ENCODE results near the gene DAND5.
"Not testable (repeated sequence)": the region's sequence is repeated elsewhere in the genome, so short reads cannot be mapped to it uniquely, and the experiment has no call there.

The DAND5 gene

DNA sequence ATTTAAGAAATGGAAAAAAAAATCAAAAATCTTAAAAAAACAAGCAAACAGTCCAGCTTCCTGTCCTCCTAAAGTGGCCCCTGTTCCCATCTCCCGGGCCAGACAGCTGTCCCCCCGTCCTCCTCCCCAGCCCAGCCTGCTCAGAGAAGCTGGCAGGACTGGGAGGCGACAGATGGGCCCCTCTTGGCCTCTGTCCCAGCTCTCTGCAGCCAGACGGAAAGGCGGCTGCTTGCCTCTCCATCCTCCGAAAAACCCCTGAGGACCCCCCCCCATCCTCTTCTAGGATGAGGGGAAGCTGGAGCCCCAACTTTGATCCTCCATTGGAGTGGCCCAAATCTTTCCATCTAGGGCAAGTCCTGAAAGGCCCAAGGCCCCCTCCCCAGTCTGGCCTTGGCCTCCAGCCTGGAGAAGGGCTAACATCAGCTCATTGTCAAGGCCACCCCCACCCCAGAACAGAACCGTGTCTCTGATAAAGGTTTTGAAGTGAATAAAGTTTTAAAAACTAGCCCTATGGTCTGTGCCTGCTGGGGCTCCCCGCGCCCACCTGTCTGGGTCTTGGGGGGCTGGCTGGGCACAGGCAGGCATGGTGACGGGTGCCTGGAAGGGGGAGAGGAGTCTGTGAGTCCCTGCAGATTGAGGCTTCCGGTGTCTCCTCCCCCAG is 16.1 kb upstream of the DAND5 start:
- 0 out of 2 replicates have a peak, but pooled peaks cover 5% of the 10 kb centered on the region for H3K36me3 ChIP-seq (ENCODE audit: insufficient read depth)
- no peak overlapping the region for H3K4me3 ChIP-seq (IDR thresholded peaks at IDR 0.05; ENCODE audit: insufficient read depth, low read depth, low read length)
- no peaks in the 10 kb centered on the region for H3K79me2 ChIP-seq (ENCODE audit: insufficient read depth, low read depth)
- no peaks in the 10 kb centered on the region for H3K27me3 ChIP-seq (ENCODE audit: insufficient read depth, low read depth)
- H4K20me1 ChIP-seq (ENCODE audit: insufficient read depth): no peaks in the 10 kb centered on the region
- no peak overlapping the region for H2AFZ ChIP-seq (ENCODE audit: low read depth)
- TF ChIP-seq, protein P1, sequence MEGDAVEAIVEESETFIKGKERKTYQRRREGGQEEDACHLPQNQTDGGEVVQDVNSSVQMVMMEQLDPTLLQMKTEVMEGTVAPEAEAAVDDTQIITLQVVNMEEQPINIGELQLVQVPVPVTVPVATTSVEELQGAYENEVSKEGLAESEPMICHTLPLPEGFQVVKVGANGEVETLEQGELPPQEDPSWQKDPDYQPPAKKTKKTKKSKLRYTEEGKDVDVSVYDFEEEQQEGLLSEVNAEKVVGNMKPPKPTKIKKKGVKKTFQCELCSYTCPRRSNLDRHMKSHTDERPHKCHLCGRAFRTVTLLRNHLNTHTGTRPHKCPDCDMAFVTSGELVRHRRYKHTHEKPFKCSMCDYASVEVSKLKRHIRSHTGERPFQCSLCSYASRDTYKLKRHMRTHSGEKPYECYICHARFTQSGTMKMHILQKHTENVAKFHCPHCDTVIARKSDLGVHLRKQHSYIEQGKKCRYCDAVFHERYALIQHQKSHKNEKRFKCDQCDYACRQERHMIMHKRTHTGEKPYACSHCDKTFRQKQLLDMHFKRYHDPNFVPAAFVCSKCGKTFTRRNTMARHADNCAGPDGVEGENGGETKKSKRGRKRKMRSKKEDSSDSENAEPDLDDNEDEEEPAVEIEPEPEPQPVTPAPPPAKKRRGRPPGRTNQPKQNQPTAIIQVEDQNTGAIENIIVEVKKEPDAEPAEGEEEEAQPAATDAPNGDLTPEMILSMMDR (conservative IDR thresholded peaks at IDR 0.05; ENCODE audit: low read depth, low read length): no peak
- no peak overlapping the region for H3K4me2 ChIP-seq
- peaks cover 4% of the 10 kb centered on the region for H3K4me1 ChIP-seq (ENCODE audit: low read depth, poor library complexity, severe bottlenecking)
- no peak overlapping the region for H3K27ac ChIP-seq
- no peak overlapping the region for H3K9ac ChIP-seq

DNA sequence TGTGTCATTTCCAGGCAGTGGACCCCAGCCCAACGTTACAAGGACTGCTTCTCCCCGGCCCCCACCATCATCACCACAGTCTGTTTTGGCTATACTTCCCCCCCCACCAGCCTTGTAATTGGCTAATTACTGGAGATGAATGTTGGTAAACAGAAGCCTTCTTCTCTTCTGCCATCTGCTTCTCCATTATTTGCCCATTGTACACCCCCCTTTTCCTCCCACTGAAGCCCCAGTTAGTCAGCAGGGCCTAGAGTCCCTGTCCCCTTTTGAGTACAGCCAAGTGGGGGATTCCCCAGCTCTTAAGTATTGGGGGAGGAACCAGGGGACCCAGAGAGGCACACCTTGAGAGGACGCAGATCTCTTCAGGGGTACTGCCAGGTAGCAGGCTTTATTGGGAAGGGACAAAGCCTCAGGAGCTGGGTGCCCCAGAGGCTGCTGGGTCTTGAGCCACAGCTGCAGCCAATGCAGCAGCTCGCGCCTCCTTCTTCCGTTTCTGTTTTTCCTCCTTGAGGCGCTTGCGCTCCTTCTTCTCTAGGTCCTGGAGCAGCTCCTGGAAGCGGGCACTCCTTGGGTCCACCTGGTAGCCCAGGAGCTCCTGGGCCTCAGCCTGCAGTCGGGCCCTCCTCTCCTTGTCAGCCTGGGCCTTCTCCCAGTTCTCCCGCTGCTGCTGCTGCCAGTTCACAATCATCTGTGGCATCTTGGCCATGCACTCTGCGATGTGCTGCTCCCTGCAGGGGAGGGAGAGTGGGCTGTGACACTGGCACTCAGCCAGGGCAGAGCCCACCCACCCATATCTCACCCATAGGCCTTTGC is 15.4 kb upstream of the DAND5 start:
- Histone ChIP-seq H2AFZ (ENCODE audit: low read depth) (no peak overlapping the region), H3K27ac (no peak overlapping the region), H3K4me3 (IDR thresholded peaks at IDR 0.05; ENCODE audit: insufficient read depth, low read depth, low read length) (no peak overlapping the region), H3K9ac (no peak overlapping the region), H3K36me3 (ENCODE audit: insufficient read depth) (no peaks in the 10 kb centered on the region), H4K20me1 (ENCODE audit: insufficient read depth) (no peaks in the 10 kb centered on the region), H3K27me3 (ENCODE audit: insufficient read depth, low read depth) (no peaks in the 10 kb centered on the region), H3K4me2 (no peak overlapping the region), H3K79me2 (ENCODE audit: insufficient read depth, low read depth) (no peaks in the 10 kb centered on the region), H3K4me1 (ENCODE audit: low read depth, poor library complexity, severe bottlenecking) (peaks cover 4% of the 10 kb centered on the region)
- TF ChIP-seq, protein P1 (conservative IDR thresholded peaks at IDR 0.05; ENCODE audit: low read depth, low read length): no peak

DNA sequence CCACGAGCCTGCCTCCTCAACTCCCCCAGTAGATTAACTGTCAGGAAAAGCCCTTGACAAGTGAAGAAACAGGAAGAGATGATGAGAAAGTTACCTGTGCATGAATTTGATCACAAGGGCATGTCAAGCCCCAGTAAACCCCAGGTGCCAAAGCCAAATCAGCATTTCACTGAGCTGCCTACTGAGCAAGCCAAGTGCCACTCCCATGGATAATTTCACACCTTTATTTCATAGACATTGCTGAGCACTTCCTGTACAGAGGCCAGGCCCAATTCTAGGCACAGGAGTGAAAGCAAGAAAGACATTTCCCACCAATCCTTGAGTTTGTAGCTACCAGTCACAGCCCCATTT is 14.8 kb upstream of the DAND5 start:
- H3K36me3 ChIP-seq (ENCODE audit: insufficient read depth): no peaks in the 10 kb centered on the region
- TF ChIP-seq, protein P1 (conservative IDR thresholded peaks at IDR 0.05; ENCODE audit: low read depth, low read length): no peak
- H3K79me2 ChIP-seq (ENCODE audit: insufficient read depth, low read depth): no peaks in the 10 kb centered on the region
- peaks cover 4% of the 10 kb centered on the region for H3K4me1 ChIP-seq (ENCODE audit: low read depth, poor library complexity, severe bottlenecking)
- no peak overlapping the region for H3K4me3 ChIP-seq (IDR thresholded peaks at IDR 0.05; ENCODE audit: insufficient read depth, low read depth, low read length)
- H3K9ac ChIP-seq: no peak overlapping the region
- H3K27ac ChIP-seq: peak overlapping the region; percentile 14; the same call in 1 of the 2 replicates
- H4K20me1 ChIP-seq (ENCODE audit: insufficient read depth): no peaks in the 10 kb centered on the region
- no peak overlapping the region for H3K4me2 ChIP-seq
- no peaks in the 10 kb centered on the region for H3K27me3 ChIP-seq (ENCODE audit: insufficient read depth, low read depth)
- no peak overlapping the region for H2AFZ ChIP-seq (ENCODE audit: low read depth)

DNA sequence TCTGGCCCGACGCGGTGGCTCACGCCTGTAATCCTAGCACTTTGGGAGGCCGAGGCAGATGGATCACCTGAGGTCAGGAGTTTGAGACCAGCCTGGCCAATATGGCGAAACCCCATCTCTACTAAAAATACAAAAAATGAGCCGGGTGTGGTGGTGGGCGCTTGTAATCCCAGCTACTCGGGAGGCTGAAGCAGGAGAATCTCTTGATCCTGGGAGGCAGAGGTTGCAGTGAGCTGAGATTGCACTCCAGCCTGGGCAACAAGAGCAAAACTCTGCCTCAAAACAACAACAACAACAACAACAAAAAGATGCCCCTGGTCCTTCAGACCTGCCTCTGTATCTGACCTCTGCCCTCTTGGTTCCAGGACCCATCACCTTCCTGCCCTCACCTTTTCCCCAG is 13.8 kb upstream of the DAND5 start:
- not testable (repeated sequence) for H2AFZ ChIP-seq (ENCODE audit: low read depth); H3K27ac ChIP-seq; H4K20me1 ChIP-seq (ENCODE audit: insufficient read depth); H3K79me2 ChIP-seq (ENCODE audit: insufficient read depth, low read depth); H3K27me3 ChIP-seq (ENCODE audit: insufficient read depth, low read depth); H3K4me3 ChIP-seq (IDR thresholded peaks at IDR 0.05; ENCODE audit: insufficient read depth, low read depth, low read length); H3K36me3 ChIP-seq (ENCODE audit: insufficient read depth); H3K9ac ChIP-seq; H3K4me1 ChIP-seq (ENCODE audit: low read depth, poor library complexity, severe bottlenecking)
- peak overlapping the region; percentile 51; the same call in 1 of the 2 replicates for H3K4me2 ChIP-seq

DNA sequence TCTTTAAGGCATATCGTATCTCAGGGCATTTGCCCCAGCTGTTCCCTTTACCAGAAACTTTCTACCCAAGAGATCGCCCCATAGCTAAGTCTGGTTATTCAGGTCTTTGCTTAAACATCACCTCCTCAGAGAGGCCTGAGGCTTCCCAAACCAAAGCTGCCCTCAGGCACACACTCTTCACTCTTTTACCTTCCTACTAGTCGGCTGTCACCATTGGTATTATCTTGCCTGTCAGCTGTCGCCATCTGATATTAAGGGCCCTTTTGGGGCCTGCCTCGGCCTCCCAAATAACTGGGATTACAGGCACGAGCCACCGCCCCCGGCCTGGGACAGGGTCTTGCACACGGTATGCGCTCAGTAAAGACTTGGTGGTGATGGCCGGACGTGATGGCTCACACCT is 13.4 kb upstream of the DAND5 start:
- Histone ChIP-seq H3K9ac (no peak overlapping the region), H3K4me2 (peak overlapping the region; percentile 51; the same call in 1 of the 2 replicates), H2AFZ (ENCODE audit: low read depth) (no peak overlapping the region), H3K4me3 (IDR thresholded peaks at IDR 0.05; ENCODE audit: insufficient read depth, low read depth, low read length) (no peak overlapping the region), H3K4me1 (ENCODE audit: low read depth, poor library complexity, severe bottlenecking) (peaks cover 4% of the 10 kb centered on the region), H3K27ac (peak overlapping the region; percentile 43; the same call in 1 of the 2 replicates), H3K36me3 (ENCODE audit: insufficient read depth) (no peaks in the 10 kb centered on the region), H3K79me2 (ENCODE audit: insufficient read depth, low read depth) (no peaks in the 10 kb centered on the region), H3K27me3 (ENCODE audit: insufficient read depth, low read depth) (no peaks in the 10 kb centered on the region; the same call in 1 of the 2 replicates), H4K20me1 (ENCODE audit: insufficient read depth) (no peaks in the 10 kb centered on the region)
- TF ChIP-seq, protein P1 (conservative IDR thresholded peaks at IDR 0.05; ENCODE audit: low read depth, low read length): no peak

Data from KMS-11 (cell line).